Fibroblast of pulmonary artery (primary cell): Measurements from ENCODE around the gene BCS1L.

ENCODE experiments used
- DNase-seq: peaks from one replicate; pipeline ENCODE4 v3.0.0-alpha.2; 2010; ENCODE audit warnings: low read depth
- H3K4me3 ChIP-seq: replicated peaks from 2 replicates; pipeline ENCODE4 v1.5.1; 2011; ENCODE audit warnings: low read depth, mild to moderate bottlenecking, control low read depth, low read length, moderate library complexity
- TF ChIP-seq, protein P1 (sequence below): IDR thresholded peaks from 2 replicates; pipeline ENCODE4 v1.5.1; 2011; ENCODE audit warnings: mild to moderate bottlenecking, control low read depth, low read length, inconsistent platforms; ENCODE audit errors: missing control alignments

BCS1L gene

DNA sequence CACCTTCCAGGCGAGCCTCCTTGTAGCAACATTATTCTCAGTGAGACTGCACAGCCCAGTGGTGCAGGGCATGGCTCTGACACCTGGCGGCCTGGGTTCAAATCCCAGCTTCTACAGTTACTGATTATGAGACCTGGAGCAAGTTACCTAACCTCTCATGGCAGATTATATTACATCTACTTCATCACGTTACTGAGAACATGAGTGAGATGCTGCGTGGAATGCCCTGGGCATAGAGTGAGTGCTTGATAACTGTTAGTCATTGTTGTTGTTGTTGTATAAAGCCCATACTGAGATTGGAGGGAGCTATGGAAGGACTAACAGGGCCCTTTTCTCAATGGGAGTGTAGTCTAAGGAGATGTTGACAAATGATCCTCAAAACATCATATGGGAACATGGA lies 33.1 kb upstream of the BCS1L start:
- H3K4me3 ChIP-seq, result no peak overlapping the region
- TF ChIP-seq, protein P1, sequence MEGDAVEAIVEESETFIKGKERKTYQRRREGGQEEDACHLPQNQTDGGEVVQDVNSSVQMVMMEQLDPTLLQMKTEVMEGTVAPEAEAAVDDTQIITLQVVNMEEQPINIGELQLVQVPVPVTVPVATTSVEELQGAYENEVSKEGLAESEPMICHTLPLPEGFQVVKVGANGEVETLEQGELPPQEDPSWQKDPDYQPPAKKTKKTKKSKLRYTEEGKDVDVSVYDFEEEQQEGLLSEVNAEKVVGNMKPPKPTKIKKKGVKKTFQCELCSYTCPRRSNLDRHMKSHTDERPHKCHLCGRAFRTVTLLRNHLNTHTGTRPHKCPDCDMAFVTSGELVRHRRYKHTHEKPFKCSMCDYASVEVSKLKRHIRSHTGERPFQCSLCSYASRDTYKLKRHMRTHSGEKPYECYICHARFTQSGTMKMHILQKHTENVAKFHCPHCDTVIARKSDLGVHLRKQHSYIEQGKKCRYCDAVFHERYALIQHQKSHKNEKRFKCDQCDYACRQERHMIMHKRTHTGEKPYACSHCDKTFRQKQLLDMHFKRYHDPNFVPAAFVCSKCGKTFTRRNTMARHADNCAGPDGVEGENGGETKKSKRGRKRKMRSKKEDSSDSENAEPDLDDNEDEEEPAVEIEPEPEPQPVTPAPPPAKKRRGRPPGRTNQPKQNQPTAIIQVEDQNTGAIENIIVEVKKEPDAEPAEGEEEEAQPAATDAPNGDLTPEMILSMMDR, result no peak
- DNase-seq, result no peak

DNA sequence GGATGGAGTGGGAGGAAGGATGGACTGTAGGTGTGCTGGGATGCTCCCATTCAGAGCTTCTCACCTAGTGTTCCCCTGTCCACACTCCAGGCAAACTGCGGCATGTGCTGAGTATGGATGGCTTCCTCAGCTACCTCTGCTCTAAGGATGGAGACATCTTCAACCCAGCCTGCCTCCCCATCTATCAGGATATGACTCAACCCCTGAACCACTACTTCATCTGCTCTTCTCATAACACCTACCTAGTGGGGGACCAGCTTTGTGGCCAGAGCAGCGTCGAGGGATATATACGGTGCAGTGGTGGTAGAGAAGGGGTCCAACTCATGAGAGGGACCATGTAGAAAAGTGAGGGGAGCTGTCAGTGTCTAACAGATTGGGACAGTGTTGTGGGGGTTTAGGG lies 31.5 kb upstream of the BCS1L start:
- DNase-seq, result no peak
- no peak overlapping the region for H3K4me3 ChIP-seq
- TF ChIP-seq, protein P1, result no peak

DNA sequence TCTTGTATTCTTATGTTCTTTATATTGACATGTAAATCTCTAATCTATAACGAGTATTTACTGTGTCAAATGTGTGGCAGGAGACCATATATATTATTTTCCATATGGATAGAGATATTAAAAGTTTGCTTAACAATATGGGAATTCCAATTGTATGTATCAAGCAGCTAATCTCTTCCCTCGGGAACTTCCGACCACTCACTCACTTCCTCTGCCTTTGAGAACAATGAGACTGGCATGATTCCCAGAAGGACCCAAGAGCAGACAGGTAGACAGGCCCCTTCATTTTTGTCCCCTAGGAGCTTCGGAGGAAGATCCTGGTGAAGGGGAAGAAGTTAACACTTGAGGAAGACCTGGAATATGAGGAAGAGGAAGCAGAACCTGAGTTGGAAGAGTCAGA lies 27.6 kb upstream of the BCS1L start:
- TF ChIP-seq, protein P1, result no peak
- DNase-seq, result peak; percentile 86
- H3K4me3 ChIP-seq, result no peak overlapping the region

DNA sequence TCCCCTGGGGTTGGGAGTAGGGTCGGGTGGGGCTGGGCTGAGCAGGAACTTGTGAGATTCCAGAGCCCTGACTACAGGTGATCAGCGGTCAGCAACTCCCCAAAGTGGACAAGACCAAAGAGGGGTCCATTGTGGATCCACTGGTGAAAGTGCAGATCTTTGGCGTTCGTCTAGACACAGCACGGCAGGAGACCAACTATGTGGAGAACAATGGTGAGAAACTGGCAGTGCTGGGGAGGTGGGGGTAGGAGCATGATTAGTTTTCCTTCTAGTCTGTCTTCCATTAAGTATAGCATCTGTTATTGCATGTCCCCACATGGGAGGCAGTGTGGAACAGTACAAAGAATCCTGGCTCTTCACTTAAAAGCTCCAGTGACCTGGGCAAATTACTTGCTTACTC lies 23.8 kb upstream of the BCS1L start:
- TF ChIP-seq, protein P1, result no peak
- DNase-seq, result no peak
- H3K4me3 ChIP-seq, result no peak overlapping the region

DNA sequence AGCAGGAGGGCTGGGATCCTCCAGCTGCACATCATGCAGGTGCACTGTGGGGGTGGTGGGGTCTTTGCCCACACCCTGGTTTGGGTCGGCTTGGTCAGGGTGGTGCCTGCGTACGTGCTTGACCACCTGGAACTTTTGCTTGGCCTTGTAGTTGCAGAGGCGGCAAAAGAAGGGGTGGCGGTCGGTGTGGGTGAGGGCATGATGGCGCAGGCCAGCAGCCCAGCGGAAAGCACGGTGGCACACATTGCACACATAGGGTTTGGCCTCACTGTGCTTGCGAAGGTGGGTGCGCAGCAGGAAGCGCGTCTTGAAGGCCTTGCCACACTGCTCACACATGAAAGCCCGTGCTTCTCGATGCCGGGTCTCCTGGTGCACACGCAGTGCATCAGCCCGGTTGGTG lies 21.1 kb upstream of the BCS1L start:
- H3K4me3 ChIP-seq, result no peak overlapping the region
- TF ChIP-seq, protein P1, result no peak
- DNase-seq, result no peak

DNA sequence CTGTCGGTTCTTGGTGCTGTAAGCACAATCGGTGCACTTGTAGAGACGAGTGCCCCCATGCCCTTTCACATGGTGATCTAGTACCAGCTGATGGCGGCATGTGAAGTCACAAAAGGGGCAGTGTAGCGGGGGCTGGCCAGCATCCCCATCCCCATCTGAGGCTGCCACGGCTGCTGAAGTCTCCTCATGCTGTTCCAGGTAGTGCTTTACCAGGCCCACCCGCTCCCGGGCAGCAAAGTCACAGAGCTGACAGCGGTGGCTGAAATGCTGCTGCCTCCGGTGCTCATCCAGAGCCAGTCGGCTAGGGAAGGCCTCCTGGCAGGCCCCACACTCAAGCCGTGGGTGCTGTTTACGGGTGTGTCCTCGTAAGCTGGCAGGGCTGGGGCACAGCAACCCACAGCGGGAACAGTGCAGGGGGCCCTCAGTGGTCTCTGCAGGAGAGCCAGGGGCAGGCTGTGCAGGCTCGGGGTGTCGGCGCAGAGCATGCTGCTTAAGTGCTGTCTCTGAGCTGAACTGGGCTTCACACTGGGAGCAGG lies 17.3 kb upstream of the BCS1L start:
- TF ChIP-seq, protein P1, result no peak
- DNase-seq, result no peak
- H3K4me3 ChIP-seq, result no peak overlapping the region

DNA sequence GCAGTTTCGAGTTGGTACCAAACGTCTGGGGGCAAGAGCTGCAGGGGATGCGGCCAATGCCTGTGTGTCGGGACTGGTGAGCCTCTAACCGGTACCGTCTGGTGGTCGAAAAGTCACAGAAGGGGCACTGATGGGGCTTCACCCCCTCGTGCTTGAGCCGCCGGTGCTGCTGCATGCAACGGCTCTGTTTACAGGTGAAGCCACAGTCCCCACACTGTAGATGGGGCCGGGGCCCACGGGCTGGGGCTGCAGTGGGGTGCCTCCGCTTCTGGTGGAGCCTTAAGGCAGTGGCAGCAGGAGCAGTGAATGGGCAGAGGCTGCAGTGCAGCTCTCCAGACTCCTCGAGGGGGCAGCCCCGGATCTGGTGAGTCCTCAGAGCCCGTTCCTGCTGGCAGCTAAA lies 16.7 kb upstream of the BCS1L start:
- no peak for DNase-seq
- TF ChIP-seq, protein P1, result no peak
- H3K4me3 ChIP-seq, result no peak overlapping the region
